Activated CD8-positive, alpha-beta memory T cell treated with anti-CD3 and anti-CD28 coated beads, Interleukin-2, amount 50 U/mL, for 1 hour (primary cell): ENCODE data around the gene IGFBP6.
"Not testable (repeated sequence)": the region's sequence is repeated elsewhere in the genome, so short reads cannot be mapped to it uniquely, and the experiment has no call there.

Source experiments
- DNase-seq: peaks from one replicate; pipeline ENCODE4 v3.0.0-alpha.2; 2020; ENCODE audit errors: extremely low read depth

The IGFBP6 gene

GRCh38 chr12:53096759-53097158, 708 bp upstream of the IGFBP6 start:
- DNase-seq, result no peak

- no peak for DNase-seq
Observed at GRCh38 chr12:53097207-53097563, 282 bp upstream of the IGFBP6 start.

GRCh38 chr12:53098354-53098981, 1.0 kb downstream of the IGFBP6 start:
- no peak for DNase-seq

GRCh38 chr12:53099071-53099882, 1.8 kb downstream of the IGFBP6 start:
- peak; percentile 62 for DNase-seq

GRCh38 chr12:53100466-53101151, 3.1 kb downstream of the IGFBP6 start:
- no peak for DNase-seq

- no peak for DNase-seq
Observed at GRCh38 chr12:53101266-53101665, 3.8 kb downstream of the IGFBP6 start.

- DNase-seq, result no peak
Observed at GRCh38 chr12:53101931-53102781, 4.7 kb downstream of the IGFBP6 start.

- peak; percentile 37 for DNase-seq
Observed at GRCh38 chr12:53102883-53103807, 5.7 kb downstream of the IGFBP6 start, which contains the start of gene SOAT2. Gene SOAT2 (plus strand): TSS chr12:53103486. CDS start chr12:53103578, 92 bp downstream.

GRCh38 chr12:53103860-53104305, 6.4 kb downstream of the IGFBP6 start:
- DNase-seq, result no peak

- no peak for DNase-seq
Observed at GRCh38 chr12:53105256-53105655, 7.8 kb downstream of the IGFBP6 start.

- no peak for DNase-seq
Observed at GRCh38 chr12:53105712-53106439, 8.4 kb downstream of the IGFBP6 start.

- no peak for DNase-seq
Observed at GRCh38 chr12:53107122-53107521, 9.7 kb downstream of the IGFBP6 start.

GRCh38 chr12:53112431-53112830, 15.0 kb downstream of the IGFBP6 start:
- not testable (repeated sequence) for DNase-seq

GRCh38 chr12:53113136-53113705, 15.8 kb downstream of the IGFBP6 start:
- DNase-seq, result no peak

GRCh38 chr12:53113951-53114350, 16.5 kb downstream of the IGFBP6 start:
- DNase-seq, result no peak

GRCh38 chr12:53115112-53115890, 17.8 kb downstream of the IGFBP6 start:
- no peak for DNase-seq

- no peak for DNase-seq
Observed at GRCh38 chr12:53115891-53116648, 18.6 kb downstream of the IGFBP6 start.

GRCh38 chr12:53118751-53119300, 21.4 kb downstream of the IGFBP6 start:
- no peak for DNase-seq
